MM.1S (cell line): ENCODE results near the gene IYD.

ENCODE experiments used
- DNase-seq: peaks from one replicate; pipeline ENCODE4 v3.0.0-alpha.2; 2015
- H2AFZ ChIP-seq: fragments of 300-600 bp; sonication (generic); 2 replicates; pipeline ENCODE4 v1.6.0; 2016; ENCODE audit warnings: antibody characterized with exemption, low read length
- H3F3A ChIP-seq: fragments of 300-600 bp; sonication (generic); 2 replicates; pipeline ENCODE4 v1.6.1; 2016; ENCODE audit warnings: mild to moderate bottlenecking, antibody characterized with exemption, low read length, moderate library complexity, mixed read lengths; ENCODE audit not compliant: insufficient read depth
- H3K27ac ChIP-seq: fragments of 300-600 bp; sonication (generic); 2 replicates; pipeline ENCODE4 v1.5.1; 2016; ENCODE audit warnings: mild to moderate bottlenecking, low read length
- H3K27me3 ChIP-seq: fragments of 300-600 bp; sonication (generic); replicated peaks from 2 replicates; pipeline ENCODE4 v1.6.0; 2016; ENCODE audit warnings: low read length; ENCODE audit not compliant: insufficient read depth
- H3K36me3 ChIP-seq: fragments of 300-600 bp; sonication (generic); replicated peaks from 2 replicates; pipeline ENCODE4 v1.6.1; 2016; ENCODE audit warnings: mild to moderate bottlenecking, low read length, mixed read lengths; ENCODE audit not compliant: insufficient read depth
- H3K4me1 ChIP-seq: fragments of 300-600 bp; sonication (generic); 2 replicates; pipeline ENCODE4 v1.6.1; 2016; ENCODE audit warnings: low read length, mixed read lengths
- H3K4me2 ChIP-seq: fragments of 300-600 bp; sonication (generic); 2 replicates; pipeline ENCODE4 v1.6.0; 2016; ENCODE audit warnings: low read depth, low read length
- H3K4me3 ChIP-seq: fragments of 300-600 bp; sonication (generic); 2 replicates; pipeline ENCODE4 v1.5.1; 2016; ENCODE audit warnings: low read length, mixed read lengths
- H3K79me2 ChIP-seq: fragments of 300-600 bp; sonication (generic); 2 replicates; pipeline ENCODE4 v1.6.1; 2016; ENCODE audit warnings: mixed run types, low read length, mixed read lengths
- H3K9ac ChIP-seq: fragments of 300-600 bp; sonication (generic); 2 replicates; pipeline ENCODE4 v1.6.1; 2016; ENCODE audit warnings: low read length, mixed read lengths
- H3K9me2 ChIP-seq: fragments of 300-600 bp; sonication (generic); replicated peaks from 2 replicates; pipeline ENCODE4 v1.6.1; 2016; ENCODE audit warnings: mild to moderate bottlenecking, low read length, mixed read lengths; ENCODE audit not compliant: insufficient read depth
- H3K9me3 ChIP-seq: fragments of 300-600 bp; sonication (generic); replicated peaks from 2 replicates; pipeline ENCODE4 v1.6.1; 2016; ENCODE audit warnings: mild to moderate bottlenecking, low read length, mixed read lengths; ENCODE audit not compliant: insufficient read depth
- H4K20me1 ChIP-seq: fragments of 300-600 bp; sonication (generic); 2 replicates; pipeline ENCODE4 v1.6.1; 2016; ENCODE audit warnings: mild to moderate bottlenecking, low read length, moderate library complexity, mixed read lengths; ENCODE audit not compliant: insufficient read depth
- CTCF ChIP-seq: fragments of 300-600 bp; sonication (generic); IDR thresholded peaks from 2 replicates; pipeline ENCODE4 v1.5.1; 2016; ENCODE audit warnings: antibody characterized with exemption, low read length, mixed read lengths
- EZH2 ChIP-seq: fragments of 300-600 bp; sonication (generic); optimal IDR thresholded peaks from 2 replicates; pipeline ENCODE3; 2017; ENCODE audit warnings: low read depth, mild to moderate bottlenecking, antibody characterized with exemption, low read length, mixed read lengths
- EZH2phosphoT487 ChIP-seq: fragments of 300-600 bp; sonication (generic); IDR thresholded peaks from 2 replicates; pipeline ENCODE4 v1.6.1; 2018; ENCODE audit warnings: antibody characterized with exemption, low read length

Gene IYD

GRCh38 chr6:150346346-150346745 is 22.5 kb upstream of the IYD start:
- Histone ChIP-seq H3K27me3 (no peaks in the 10 kb centered on the region), H4K20me1 (no peaks in the 10 kb centered on the region), H2AFZ (no peak overlapping the region), H3K4me2 (no peak overlapping the region), H3K36me3 (no peaks in the 10 kb centered on the region), H3K4me1 (no peaks in the 10 kb centered on the region), H3K9me3 (no peaks in the 10 kb centered on the region), H3K27ac (no peak overlapping the region), H3K4me3 (no peak overlapping the region), H3K9ac (no peak overlapping the region), H3K9me2 (no peaks in the 10 kb centered on the region), H3F3A (no peaks in the 10 kb centered on the region), H3K79me2 (no peaks in the 10 kb centered on the region)
- TF ChIP-seq EZH2 (no peak), CTCF (no peak), EZH2phosphoT487 (no peak)
- DNase-seq, result no peak

GRCh38 chr6:150347845-150348244 is 21.0 kb upstream of the IYD start:
- Histone ChIP-seq H3K9me3 (no peaks in the 10 kb centered on the region), H3K9me2 (no peaks in the 10 kb centered on the region), H4K20me1 (no peaks in the 10 kb centered on the region), H3K79me2 (no peaks in the 10 kb centered on the region), H2AFZ (no peak overlapping the region), H3K36me3 (no peaks in the 10 kb centered on the region), H3K27ac (no peak overlapping the region), H3K4me2 (no peak overlapping the region), H3F3A (no peaks in the 10 kb centered on the region), H3K4me1 (no peaks in the 10 kb centered on the region), H3K4me3 (no peak overlapping the region), H3K27me3 (no peaks in the 10 kb centered on the region), H3K9ac (no peak overlapping the region)
- DNase-seq, result no peak
- TF ChIP-seq EZH2, result no peak
- TF ChIP-seq CTCF, result no peak
- no peak for TF ChIP-seq EZH2phosphoT487

GRCh38 chr6:150349546-150349945 is 19.3 kb upstream of the IYD start:
- no peak for TF ChIP-seq CTCF
- TF ChIP-seq EZH2phosphoT487, result no peak
- no peak for TF ChIP-seq EZH2
- Histone ChIP-seq H3K4me1 (no peaks in the 10 kb centered on the region), H3K9ac (no peak overlapping the region), H4K20me1 (no peaks in the 10 kb centered on the region), H3K9me3 (no peaks in the 10 kb centered on the region), H3K79me2 (no peaks in the 10 kb centered on the region), H2AFZ (no peak overlapping the region), H3K27me3 (no peaks in the 10 kb centered on the region), H3K9me2 (no peaks in the 10 kb centered on the region), H3K4me3 (no peak overlapping the region), H3K36me3 (no peaks in the 10 kb centered on the region), H3F3A (no peaks in the 10 kb centered on the region), H3K27ac (no peak overlapping the region), H3K4me2 (no peak overlapping the region)
- no peak for DNase-seq
